Measurements from ENCODE around the gene CPAMD8.

GRCh38 chr19:16944626-16945363, 81.8 kb downstream of the CPAMD8 start:
- no peak for TF ChIP-seq CTCF (IDR thresholded peaks at IDR 0.05)
- TF ChIP-seq POLR2A (IDR thresholded peaks at IDR 0.05) = no peak
- TF ChIP-seq EP300 (IDR thresholded peaks at IDR 0.05) = no peak
